NCI-H1930 (cell line): ENCODE results near the gene VWF.
"Not testable (repeated sequence)": the region's sequence is repeated elsewhere in the genome, so short reads cannot be mapped to it uniquely, and the experiment has no call there.

Experiments used
- DNase-seq, 2 experiments: peaks; one replicate each; lab custom pipeline; 2025; lab: John Stamatoyannopoulos, UW

VWF gene

GRCh38 chr12:6124411-6125309, at the start of gene VWF:
VWF (minus strand) TSS chr12:6124670; CDS start chr12:6123196, 1,474 bp downstream.
- DNase-seq: no peak

DNA sequence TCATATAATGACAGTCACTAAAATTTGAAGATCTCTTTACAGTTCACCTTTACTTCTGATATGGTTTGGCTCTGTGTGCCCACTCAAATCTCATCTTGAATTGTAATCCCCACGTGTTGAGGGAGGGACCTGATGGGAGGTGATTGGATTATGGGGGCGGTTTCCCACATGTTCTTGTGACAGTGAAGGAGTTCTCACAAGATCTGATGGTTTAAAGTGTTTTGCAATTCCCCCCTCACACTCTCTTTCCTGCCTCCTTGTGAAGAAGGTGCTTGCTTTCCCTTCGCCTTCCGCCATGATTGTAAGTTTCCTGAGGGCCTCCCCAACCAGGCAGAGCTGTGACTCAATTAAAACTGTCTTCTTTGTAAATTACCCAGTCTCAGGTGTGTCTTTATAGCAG, 48.4 kb upstream of the VWF start:
- DNase-seq: no peak

GRCh38 chr12:6172086-6172485, 47.6 kb upstream of the VWF start:
- no peak for DNase-seq

GRCh38 chr12:6171409-6172015, 47.0 kb upstream of the VWF start:
- no peak for DNase-seq

DNA sequence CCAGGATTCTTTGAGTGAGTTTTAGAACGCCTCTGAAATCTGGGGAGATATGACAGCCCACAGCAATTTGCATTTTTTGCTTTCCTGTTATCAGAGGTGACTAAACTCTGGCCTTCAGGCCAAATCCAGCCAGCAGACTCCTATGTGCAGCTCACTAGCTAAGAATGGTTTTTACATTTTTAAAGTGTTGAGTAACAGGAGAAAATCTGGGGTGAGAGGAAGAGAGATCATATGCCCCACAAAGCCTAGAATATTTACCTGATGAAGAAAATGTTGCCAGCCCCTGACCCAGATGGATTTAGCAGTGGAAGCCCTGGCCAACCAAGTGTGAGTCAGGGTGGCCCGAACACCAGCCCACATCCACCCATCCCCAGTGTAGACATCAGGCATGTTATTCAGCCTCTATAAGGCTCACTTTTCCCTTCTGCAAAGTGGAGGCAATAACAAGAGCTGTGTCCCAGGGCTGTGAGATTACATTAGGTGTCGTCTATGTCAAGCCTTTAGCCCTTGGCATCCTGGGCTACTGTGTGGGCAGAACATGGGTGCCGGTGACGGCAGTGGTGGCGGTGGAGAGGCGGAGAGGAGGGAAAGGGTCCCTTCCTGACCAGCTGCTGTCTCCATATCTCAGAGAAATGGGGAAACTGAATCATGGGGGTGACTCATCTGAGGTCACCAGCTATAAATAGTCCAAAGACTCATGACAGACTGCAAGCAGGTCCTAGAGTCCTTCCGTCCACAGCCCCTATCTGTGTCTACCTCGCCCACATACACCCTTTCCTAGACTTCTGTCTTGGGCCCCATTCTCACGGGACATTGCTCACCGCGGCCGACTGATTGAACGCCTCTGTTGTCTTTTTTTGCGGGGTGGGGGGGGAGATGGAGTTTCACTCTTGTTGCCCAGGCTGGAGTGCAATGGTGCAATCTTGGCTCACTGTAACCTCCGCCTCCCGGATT, 43.1 kb upstream of the VWF start:
- DNase-seq: no peak

- no peak for DNase-seq
Measured at GRCh38 chr12:6166808-6167207, 42.3 kb upstream of the VWF start.

DNA sequence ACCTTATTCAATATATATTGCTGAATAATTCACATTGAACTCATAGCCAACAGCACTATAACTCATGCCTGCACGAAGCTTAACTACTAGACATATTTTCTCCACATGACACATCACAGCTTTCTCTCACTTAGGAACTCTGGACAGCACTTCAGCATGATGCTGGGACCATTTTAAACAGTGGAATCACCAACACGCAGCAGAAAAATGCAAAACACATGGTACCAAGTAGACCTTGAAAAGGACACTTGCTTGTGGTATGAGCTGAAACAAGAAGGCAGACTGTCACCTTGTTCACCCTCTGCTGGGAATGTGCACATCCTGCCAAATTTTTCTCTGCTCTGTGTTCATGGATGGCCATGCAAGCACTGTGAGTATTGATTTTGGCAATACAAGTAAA, 40.9 kb upstream of the VWF start:
- no peak for DNase-seq

GRCh38 chr12:6163416-6164060, 39.1 kb upstream of the VWF start:
- DNase-seq: no peak

- no peak for DNase-seq
Measured at GRCh38 chr12:6161124-6161882, 36.8 kb upstream of the VWF start.

DNA sequence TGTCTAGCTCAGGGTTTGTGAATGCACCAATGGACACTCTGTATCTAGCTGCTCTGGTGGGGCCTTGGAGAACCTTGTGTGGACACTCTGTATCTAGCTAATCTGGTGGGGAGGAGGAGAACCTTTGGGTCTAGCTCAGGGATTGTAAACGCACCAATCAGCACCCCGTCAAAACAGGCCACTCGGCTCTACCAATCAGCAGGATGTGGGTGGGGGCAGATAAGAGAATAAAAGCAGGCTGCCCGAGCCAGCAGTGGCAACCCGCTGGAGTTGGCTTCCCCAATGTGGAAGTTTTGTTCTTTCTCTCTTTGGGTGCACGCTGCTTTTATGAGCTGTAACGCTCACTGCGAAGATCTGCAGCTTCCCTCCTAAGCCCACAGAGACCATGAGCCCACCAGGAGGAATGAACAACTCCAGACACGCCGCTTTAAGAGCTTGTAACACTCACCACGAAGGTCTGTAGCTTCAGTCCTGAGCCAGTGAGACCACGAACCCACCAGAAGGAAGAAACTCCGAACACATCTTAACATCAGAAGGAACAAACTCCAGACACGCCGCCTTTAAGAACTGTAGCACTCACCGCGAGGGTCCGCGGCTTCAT, 35.7 kb upstream of the VWF start:
- DNase-seq: not testable (repeated sequence)

GRCh38 chr12:6159166-6160011, 34.9 kb upstream of the VWF start:
- DNase-seq: not testable (repeated sequence)

DNA sequence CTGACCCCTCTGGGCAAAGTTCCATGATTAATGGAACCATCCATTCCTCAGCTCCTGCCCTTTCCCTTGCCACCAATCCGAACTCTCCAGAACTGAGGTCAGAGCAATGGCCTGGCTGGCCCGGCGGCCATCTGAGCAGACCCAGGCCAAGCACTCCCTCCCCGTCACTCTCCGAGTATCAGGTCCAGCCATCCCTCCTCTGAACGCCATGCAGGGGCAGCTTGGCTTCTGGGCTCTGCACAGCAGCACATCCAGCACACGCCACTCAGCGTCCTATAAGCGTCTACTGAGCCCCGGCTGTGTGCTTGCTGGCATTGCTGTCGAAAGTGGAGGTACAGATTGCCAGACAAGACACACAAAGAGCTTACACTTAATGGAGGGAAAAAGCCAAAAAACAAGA, 34.3 kb upstream of the VWF start:
- DNase-seq: no peak

DNA sequence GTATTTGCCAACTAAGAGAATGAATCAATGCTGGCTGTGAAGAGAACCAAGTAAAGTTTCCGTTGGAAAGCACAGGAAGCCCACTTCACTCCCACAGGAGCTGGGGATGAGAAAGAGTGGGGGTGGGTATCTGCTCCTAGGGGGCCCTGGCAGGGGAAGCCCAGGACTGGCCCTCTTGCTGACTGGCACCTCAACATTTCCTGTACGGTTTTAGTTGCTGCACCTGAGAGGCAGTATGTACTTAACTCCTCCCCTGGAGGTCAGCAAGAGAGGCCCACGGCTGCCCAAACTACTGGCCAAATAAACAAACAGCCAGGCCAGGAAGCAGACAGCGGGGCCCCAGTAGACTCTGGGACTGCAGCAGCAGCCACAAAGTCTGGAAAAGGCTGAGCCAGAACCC, 33.8 kb upstream of the VWF start:
- no peak for DNase-seq

- no peak for DNase-seq
Measured at GRCh38 chr12:6157482-6157881, 33.0 kb upstream of the VWF start.

- DNase-seq: no peak
Measured at GRCh38 chr12:6154730-6155459, 30.4 kb upstream of the VWF start.

- not testable (repeated sequence) for DNase-seq
Measured at GRCh38 chr12:6148722-6149121, 24.3 kb upstream of the VWF start.

DNA sequence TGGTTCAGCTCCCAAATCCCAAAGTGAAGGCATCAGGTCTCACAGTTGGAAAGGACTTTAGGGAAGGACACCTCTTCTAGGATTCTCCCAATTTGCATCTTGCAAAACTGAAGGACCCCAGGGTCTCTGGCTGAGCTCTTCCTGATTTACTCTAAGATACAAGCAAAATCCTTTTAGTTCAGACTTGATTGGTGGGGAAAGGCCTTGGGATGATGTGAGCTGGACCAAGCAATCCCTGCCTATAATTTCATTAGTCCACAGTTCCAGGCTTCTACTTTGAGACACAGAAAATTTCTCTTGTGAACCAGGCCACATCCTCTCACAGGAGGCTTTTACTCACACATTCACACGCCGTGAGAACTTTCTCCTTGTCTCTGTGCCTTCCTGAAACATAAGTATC, 23.6 kb upstream of the VWF start:
- no peak for DNase-seq

GRCh38 chr12:6146951-6147350, 22.5 kb upstream of the VWF start:
- DNase-seq: no peak

DNA sequence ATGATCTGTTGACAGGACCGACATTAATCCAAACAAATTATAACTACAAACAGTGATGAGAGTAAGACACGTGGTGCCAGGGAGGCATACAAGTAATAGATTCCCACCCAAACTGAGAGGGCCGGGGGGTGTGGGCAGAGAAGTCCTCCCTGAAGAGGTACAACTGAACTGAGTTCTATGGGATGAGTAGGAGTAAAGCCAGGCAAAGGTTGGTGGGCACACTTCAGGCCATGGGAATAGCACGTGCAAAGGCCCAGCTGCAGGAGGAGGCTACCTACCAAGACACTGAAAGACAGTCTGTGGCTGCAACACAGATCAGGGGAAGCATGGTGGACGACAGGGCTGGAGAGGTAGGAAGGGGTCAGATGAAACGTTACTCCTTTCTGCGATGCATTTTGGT, 22.0 kb upstream of the VWF start:
- DNase-seq: no peak
